G401 (cell line): ENCODE data around the gene CCL3. TPM values are rescaled to one million over a fixed set of nuclear protein-coding genes. Genes with fewer than 3 reads are reported as not detected.
"Not testable (repeated sequence)": the region's sequence is repeated elsewhere in the genome, so short reads cannot be mapped to it uniquely, and the experiment has no call there.

Experiments
- DNase-seq: peaks from one replicate; pipeline ENCODE4 v3.0.0-alpha.2; 2015; ENCODE audit warnings: low spot score
- in situ Hi-C: cut with HindIII; loops from 2 replicates; pipeline ENCODE4 v1.10.0; 2016; ENCODE audit warnings: low sequenced_read_pairs, mixed read lengths
- total RNA-seq: library from RNA; depleted of rRNA; stranded (reverse); fragments of >200 nt; shearing (Covaris generic); gene quantifications from 2 replicates; pipeline ENCODE4 v1.2.3, GENCODE V29; 2014

The CCL3 gene
- total RNA-seq, 1 experiment from 2014 or later = not detected

DNA sequence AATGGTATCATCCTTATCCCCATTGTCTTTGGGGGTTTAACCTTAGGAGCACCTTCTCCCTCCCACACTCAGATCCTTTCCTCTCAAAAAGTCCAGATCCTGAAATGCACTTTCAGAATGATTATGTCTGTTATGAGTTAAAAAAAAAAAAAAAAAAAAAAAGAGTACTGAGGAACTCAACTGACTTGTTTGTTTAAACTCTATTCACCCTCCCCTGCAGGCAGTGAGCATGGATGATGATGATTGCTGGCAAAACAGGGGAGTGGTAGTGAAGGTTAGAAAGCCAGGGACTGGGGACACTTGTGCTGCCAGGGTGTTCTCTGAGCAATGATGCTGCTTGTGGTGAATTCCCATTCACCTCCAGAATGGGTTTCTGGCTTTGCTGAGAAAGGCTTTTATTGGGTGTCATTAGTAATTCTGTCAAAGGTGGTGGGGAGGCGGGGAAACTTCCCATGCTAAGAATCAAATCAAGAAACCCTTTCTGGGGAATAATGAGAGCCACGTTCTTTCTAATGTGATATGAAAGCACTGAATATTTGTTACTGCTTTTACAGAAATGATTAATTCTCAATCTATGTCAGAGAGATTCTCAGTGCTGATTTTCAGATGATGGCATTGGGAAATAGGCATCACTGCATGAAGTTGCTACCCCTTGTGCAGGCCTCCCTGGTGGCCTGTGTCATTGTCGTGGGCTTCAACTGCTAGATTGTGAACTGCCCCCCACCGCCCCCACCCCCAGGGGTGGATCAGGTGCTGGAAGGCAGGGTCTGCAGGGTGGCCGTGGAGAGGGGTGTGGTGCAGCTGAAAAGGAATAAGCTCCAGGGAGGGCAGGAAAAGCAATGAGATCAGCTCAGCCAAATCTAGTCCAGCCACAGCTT lies 27.8 kb upstream of the CCL3 start:
- in situ Hi-C loops = no loop called here
- DNase-seq = no peak

DNA sequence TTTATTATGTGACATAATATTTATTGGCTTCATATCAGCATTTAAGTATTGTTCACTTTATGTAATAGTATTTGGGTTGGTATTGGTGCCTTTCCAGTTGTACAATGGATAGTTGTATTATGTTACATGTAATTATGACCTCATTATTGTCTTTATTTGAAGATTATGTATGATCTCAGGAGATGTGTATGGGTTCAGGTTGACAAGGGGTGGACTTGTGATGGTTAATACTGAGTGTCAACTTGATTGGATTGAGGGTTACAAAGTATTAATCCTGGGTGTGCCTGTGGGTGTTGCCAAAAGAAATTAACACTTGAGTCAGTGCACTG lies 25.7 kb upstream of the CCL3 start:
- in situ Hi-C loops, DNase-seq: not testable (repeated sequence)

DNA sequence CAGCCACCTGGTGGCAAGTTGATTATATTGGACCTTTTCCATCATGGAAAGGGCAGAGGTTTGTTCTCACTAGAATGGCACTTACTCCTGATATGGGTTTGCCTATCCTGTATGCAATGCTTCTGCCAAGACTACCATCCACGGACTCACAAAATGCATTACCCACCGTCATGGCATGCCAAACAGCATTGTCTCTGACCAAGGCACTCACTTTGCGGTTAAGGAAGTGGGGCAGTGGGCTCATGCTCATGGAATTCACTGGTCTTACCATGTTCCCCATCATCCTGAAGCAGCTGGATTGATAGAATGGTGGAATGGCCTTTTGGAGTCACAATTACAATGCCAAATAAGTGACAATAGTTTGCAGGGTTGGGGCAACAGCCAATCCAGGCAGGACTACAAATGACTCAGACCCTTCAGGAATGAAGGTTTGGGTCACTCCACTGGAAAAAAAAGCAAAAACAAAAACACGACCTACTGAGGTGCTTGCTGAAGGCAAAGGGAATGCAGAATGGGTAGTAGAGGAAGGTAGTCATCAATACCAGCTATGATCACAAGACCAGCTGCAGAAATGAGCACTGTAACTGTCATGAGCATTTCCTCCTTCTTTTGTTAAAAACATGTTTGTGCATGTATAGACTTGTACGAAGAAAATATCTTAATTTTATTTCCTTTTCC lies 25.2 kb upstream of the CCL3 start:
- in situ Hi-C loops, DNase-seq: not testable (repeated sequence)

DNA sequence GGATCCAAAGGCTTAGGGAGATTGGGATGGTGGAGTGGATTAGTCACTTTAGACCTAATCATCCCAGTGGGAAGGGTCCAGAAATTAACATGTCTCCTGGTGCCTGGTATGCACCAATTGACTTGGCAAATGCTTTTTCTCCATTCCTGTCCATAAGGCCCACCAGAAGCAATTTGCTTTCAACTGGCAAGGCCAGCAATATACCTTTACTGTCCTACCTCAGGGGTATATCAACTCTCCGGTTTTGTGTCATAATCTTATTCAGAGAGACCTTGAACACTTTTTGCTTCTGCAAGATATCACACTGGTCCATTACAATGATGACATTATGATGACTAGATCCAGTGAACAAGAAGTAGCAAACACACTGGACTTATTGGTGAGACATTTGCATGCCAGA lies 23.2 kb upstream of the CCL3 start:
- DNase-seq, in situ Hi-C loops: not testable (repeated sequence)

DNA sequence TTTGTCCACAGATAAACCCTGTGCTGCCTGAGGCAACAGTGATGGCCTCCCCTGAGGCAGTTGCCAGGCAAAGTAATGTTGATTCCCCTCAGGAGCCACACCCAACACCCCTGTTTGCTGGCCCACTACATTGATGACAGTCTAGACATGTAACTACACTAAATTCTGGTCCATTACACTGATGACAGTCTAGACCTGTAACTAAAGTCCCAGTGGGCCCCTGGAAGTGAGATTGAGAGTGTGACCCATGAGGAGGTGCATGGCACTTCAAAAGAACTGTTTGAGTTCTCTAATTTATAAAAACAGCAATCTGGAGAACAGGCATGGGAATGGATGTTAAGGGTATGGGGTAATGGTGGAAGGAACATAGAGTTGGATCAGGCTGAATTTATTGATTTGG lies 22.6 kb upstream of the CCL3 start:
- in situ Hi-C loops = no loop called here
- DNase-seq = no peak

DNA sequence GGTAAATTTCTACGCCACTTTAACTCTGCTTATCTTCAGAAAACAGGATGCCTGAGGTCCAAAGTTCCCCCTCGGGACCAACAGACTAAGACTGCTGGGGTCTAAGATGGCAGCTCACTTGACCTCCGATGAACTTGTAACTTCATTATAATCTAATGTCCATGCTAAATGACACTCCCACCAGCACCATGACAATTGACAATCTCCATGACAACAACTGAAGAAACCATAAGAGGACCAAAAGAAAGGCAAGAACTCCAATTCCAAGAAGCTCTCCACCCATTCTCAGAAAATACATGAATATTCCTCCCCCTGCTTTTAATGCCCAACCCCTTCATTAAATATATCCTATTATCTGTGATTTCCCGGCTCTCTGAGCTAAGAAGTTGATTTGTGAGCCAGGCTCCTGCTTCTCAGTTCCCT lies 21.1 kb upstream of the CCL3 start:
- no peak for DNase-seq
- in situ Hi-C loops = no loop called here

DNA sequence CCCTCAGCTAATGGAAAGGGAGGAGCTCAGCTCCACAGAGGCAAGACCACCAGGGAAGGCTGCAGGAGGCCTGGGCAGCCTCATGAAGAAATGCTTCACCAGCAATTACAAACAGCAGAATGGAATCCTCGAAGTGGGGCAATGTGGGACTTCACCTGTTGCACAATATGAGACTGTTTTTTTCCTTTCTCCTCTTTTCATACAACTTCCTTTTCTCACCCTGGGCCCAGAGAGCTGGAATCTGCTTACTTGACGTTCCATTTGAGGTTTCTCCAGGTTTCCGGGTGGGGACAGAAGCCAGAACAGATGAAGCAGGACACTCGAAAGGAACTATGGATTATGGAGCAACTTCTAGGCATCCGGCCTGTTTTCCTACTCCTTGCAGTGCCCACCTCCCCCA lies 18.3 kb upstream of the CCL3 start:
- in situ Hi-C loops = not testable (repeated sequence)

DNA sequence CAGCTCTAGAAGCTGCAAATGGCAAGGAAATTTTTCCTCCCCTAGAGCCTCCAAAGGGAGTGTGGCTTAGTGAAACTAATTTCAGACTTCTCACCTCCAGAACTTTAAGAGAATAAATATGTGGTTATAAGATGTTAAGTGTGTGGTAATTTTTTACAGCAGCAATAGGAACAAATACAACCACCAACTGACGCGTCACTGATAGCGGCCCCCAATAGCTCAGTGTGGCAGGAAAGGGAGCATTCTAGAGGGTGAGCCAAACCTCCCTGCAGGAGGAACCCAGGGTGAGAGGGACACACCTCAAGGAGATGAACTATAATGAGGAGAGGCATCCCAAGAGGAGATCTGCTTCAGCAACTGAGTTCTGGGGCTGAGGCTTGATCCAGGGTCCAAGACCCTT lies 17.7 kb upstream of the CCL3 start:
- in situ Hi-C loops = no loop called here

More for the DNA sequence above, 18.3 kb upstream of the CCL3 start:
- not testable (repeated sequence) for DNase-seq

DNA sequence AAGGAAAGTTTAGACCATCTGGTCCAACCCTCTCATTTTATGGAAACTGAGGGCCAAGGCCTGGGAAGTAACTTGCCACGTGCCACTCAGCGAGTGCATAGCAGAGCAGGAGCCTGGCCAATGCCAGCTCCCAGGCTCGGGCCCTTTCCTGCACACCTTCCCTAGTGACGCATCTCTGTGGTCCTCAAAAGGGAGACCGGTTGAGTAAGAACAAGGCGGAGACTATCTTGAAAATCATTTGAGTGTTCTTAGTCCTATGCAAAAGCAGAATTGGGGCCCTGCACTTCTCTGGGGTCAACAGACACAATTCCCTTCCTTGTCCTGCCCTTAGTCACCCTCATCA lies 16.5 kb upstream of the CCL3 start:
- in situ Hi-C loops = no loop called here

More for the DNA sequence above, 17.7 kb upstream of the CCL3 start:
- no peak for DNase-seq

DNA sequence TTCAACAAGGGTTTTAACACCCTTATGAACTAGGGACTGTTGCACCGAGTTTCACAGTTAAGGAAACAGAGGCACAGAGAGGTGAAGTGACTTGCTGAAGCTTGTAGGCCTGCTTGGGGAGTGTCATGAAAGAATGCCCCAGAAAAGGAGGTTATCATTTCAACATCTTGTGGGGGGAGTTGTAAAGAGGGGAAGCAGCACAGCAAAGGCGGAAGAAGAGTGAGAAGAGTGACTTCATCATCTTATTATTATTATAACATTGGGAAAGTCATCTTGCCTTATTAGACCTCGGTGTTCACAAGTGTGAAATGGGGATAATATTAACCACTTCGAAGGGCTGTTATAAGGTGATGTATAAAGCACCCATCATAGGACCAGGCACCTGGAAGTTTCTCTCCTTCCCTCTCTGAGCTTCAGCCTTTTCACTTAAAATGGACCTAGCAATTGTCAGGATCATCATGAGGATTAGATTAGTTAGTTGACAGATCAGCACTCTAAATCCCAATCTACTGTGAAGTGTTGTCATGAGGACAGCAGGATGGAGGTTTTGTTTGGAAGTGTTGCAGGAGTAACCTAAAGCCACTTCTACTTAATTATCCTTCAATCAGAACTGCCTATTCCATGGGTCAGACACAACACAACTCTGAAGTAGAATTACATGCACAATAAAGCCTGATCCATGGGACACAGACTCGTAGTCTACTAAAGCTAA lies 16.0 kb upstream of the CCL3 start:
- in situ Hi-C loops = no loop called here
- DNase-seq = no peak

More for the DNA sequence above, 16.5 kb upstream of the CCL3 start:
- DNase-seq = no peak

DNA sequence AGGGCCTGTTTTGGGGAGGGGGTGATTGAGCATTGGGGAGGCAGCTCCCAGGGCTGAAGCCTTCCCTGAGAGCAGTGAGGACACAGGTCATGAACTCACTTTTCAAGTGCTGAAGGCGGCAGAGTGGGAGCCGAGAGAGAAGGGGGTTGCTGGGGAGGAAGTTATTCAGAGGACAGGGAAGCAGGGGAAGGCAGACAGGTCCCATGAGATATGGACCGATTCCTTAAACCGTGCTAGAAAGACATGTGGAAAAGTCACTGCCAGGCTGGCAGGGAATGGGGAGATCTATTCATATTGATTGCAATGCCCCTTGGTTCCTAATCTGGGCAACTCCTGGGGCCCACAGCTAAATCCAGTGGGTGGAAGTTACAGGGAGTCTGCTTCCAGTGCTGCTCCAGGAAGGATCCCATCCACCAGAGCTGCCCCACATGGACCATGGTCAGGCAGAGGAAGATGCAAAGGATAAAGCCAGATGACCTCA lies 14.8 kb upstream of the CCL3 start:
- no peak for DNase-seq
- in situ Hi-C loops = no loop called here

DNA sequence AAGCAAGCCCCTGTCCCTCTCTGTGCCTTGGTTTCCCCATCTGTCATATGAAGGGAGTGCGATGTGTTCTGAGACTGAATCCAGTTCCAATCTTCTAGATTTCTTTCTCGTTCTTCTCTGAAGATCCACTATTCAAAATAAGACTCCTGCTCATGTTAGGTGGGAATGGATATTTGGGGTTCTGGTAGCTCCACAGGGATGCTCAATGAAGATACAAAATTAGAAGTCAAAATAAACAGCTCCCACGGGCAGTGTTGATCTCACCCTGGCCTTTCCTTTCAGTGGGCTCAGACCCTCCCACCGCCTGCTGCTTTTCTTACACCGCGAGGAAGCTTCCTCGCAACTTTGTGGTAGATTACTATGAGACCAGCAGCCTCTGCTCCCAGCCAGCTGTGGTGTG lies 14.3 kb upstream of the CCL3 start:
- in situ Hi-C loops, DNase-seq: not testable (repeated sequence)

DNA sequence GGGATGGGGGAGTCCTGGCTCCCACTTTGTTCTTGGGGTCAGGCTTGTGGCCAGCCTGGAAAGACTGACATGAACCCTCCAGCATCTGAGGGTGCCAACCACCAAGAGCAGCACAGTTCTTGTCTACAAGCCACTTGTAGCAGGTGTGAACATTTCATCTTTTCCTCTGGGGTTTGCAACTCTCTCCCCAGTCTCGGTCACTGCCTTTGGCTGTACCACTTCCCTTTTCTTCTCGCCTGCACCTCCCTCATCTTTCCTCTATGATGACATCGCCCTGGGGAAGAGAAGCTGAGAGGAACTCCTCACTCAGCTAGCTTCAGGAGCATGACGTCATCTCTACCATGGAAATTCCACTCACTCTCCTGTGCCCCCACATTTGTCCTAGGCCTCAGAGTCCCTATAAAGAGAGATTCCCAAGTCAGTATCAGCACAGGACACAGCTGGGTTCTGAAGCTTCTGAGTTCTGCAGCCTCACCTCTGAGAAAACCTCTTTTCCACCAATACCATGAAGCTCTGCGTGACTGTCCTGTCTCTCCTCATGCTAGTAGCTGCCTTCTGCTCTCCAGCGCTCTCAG lies 13.5 kb upstream of the CCL3 start, which contains the start of gene CCL4:
CCL4 (plus strand) TSS at position 427 of the 575 bp plus-strand sequence; CDS start at position 506, 79 bp downstream.
- in situ Hi-C loops, DNase-seq: not testable (repeated sequence)

DNA sequence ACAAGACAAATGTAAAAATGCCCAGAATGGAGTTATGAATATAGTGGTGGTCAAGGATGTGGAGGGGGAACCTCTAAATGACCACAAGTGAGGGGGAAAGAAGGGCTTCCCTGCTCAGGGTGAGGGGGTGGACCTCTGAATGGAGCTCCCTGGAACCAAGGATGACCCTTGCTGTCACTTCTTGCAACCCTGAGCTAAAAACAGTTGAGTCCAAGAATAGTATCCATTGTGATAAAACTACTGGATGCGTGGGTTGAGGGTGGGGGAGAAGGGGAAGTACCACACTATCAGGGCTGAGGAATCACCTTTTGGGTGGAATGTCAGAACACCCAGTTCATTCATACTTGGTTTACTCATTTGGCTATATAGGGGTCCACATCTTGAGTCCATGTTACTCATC lies 9.1 kb upstream of the CCL3 start:
- DNase-seq, in situ Hi-C loops: not testable (repeated sequence)

DNA sequence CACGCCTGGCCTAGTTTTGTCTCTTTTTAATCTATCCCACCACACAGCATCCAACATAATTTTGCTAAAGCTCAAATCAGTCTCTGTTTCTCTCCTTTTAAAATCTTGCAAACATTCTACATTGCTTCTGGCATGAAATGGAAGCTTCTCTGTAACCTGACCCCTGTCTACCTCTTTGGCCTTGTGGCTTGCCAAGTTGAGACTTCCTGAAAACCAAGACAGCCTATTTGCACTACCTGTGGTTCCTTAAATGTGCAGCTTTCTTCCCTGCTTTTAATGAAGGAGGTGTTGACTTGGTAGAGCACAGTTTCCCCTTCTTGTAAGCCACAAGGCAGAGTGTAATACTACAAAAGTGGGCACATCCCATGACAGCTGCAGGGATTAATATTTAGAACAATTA lies 6.0 kb upstream of the CCL3 start:
- in situ Hi-C loops = no loop called here
- no peak for DNase-seq

DNA sequence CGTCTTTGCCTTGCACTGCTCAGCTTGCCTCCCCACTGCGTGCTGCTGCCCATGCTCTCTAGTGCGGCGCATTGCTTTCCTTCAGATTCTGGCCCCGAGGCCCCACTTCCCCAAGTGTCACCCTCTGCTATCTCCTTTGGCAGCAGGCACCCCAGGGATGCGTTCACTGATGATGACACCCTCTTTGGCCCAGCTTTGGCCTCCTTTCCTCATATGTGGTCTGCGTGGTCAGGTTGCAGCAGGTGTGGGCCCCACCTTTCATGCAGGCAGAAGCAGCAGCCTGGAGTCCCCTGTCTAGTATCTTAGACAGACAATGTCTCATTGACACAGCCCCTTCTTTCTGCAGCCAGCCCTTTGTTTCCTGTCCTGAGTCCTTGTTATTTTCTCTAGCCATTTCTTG lies 4.8 kb upstream of the CCL3 start:
- DNase-seq = no peak
- in situ Hi-C loops = no loop called here

DNA sequence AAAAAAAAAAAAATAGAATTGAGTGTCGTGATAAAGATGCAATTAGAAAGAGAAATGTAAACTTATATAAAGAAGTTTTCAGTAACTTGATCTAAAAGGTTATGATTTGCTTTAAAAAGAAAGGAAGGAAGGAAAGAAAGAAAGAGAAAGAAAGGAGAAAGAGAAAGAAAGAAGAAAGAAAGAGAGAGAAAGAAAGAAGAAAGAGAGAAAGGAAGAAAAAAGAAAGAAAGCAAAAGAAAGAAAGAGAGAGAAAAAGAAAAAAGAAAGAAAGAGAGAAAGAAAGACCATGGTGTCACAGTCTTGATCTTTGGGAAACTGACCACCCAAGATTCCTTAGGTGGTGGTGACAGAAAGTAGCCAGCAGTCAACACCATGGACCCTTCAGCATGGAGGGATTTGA lies 4.3 kb upstream of the CCL3 start:
- in situ Hi-C loops = no loop called here
- DNase-seq = no peak

DNA sequence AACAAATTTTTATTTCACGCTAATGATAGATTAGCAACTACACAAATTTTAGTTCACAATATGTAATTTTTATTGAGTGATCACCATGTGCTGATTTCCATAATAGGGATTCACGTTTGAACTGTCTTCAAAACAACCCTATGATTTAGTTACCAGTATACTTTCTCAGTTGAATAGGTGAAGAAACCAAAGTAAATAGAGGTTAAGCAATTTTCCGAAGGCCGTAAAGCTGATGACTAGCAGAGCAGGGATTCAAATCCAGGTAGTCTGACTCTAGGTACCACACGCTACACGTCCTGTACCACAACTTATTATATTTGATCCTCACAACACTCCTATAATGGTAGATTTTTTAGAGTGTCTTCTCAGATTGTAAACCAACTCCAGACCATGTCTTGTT lies 2.8 kb upstream of the CCL3 start:
- DNase-seq, in situ Hi-C loops: not testable (repeated sequence)

DNA sequence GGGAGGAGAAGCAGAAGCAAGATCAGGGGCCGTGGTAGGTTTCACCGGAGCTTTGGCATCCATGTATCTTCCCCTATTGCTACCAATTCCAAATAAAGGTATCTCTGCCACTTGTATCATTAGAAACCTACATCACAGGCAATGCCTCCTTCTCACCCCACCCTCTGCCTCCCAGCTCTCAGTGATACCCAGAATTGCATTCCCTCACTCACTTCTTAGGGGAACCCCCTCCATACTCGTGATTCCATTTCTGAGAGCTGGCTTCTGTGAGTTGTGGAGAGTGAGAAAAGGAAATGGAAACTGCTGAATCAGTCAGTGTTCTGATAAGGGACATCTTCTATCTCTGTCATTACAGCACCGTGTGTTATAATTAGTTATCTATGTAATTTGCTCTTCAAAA lies 2.3 kb upstream of the CCL3 start:
- no peak for DNase-seq
- in situ Hi-C loops = no loop called here
